Mesenchymal stem cell (in vitro differentiated cells and primary cell): ENCODE data around the gene PFDN1.

Experiments used
- DNase-seq: peaks from one replicate; pipeline ENCODE4 v3.0.0-alpha.2; 2013
- H2AFZ ChIP-seq: one replicate; pipeline ENCODE4 v1.6.1; 2013; ENCODE audit warnings: low read depth, mild to moderate bottlenecking, control low read depth, inconsistent platforms, low read length, moderate library complexity
- H2AK5ac ChIP-seq: 2 replicates; pipeline ENCODE4 v1.6.1; 2013; ENCODE audit warnings: low read length, moderate library complexity, mild to moderate bottlenecking, inconsistent platforms; ENCODE audit not compliant: severe bottlenecking
- H2BK120ac ChIP-seq: one replicate; pipeline ENCODE4 v1.6.1; 2013; ENCODE audit warnings: low read depth, mild to moderate bottlenecking, inconsistent platforms, low read length, moderate library complexity
- H2BK12ac ChIP-seq, 2 experiments: one replicate each; pipeline ENCODE4 v1.6.1; 2013; ENCODE audit warnings: inconsistent platforms in 2 of 2, low read length in 2 of 2, mild to moderate bottlenecking in 2 of 2, moderate library complexity in 2 of 2, control low read depth in 1 of 2
- H2BK15ac ChIP-seq: one replicate; pipeline ENCODE4 v1.6.1; 2013; ENCODE audit warnings: mild to moderate bottlenecking, low read depth, inconsistent platforms; ENCODE audit not compliant: poor library complexity, severe bottlenecking
- H2BK5ac ChIP-seq: 2 replicates; pipeline ENCODE4 v1.6.1; 2013; ENCODE audit warnings: low read depth, mild to moderate bottlenecking, low read length, control low read depth, inconsistent platforms; ENCODE audit not compliant: poor library complexity, severe bottlenecking
- H3K14ac ChIP-seq, 2 experiments: one replicate each; pipeline ENCODE4 v1.6.1; 2013; ENCODE audit warnings: inconsistent platforms in 2 of 2, low read length in 2 of 2, control low read depth in 1 of 2, mild to moderate bottlenecking in 1 of 2, moderate library complexity in 1 of 2
- H3K18ac ChIP-seq, 2 experiments: one replicate each; pipeline ENCODE4 v1.6.1; 2013; ENCODE audit warnings: inconsistent platforms in 2 of 2, low read length in 2 of 2, control low read depth in 1 of 2, low read depth in 1 of 2, mild to moderate bottlenecking in 1 of 2
- H3K23ac ChIP-seq, 2 experiments: one replicate each; pipeline ENCODE4 v1.6.1; 2013; ENCODE audit warnings: inconsistent platforms in 2 of 2, low read length in 2 of 2, mild to moderate bottlenecking in 2 of 2, moderate library complexity in 2 of 2, control low read depth in 1 of 2
- H3K27ac ChIP-seq: 2 replicates; pipeline ENCODE4 v1.5.1; 2013; ENCODE audit warnings: mild to moderate bottlenecking, moderate library complexity, low read length, control low read depth, inconsistent platforms; ENCODE audit not compliant: poor library complexity, severe bottlenecking
- H3K27me3 ChIP-seq, 2 experiments: 2 replicates each; pipeline versions ENCODE4 v1.6.1 to v1.7.0; 2013; ENCODE audit warnings: low read length in 2 of 2, mild to moderate bottlenecking in 2 of 2, moderate library complexity in 2 of 2, control low read depth in 1 of 2, inconsistent platforms in 1 of 2; ENCODE audit not compliant: control insufficient read depth in 1 of 2, insufficient read depth in 1 of 2
- H3K36me3 ChIP-seq, 2 experiments: 2 replicates each; pipeline versions ENCODE4 v1.6.1 to v1.7.0; 2013; ENCODE audit warnings: low read length in 2 of 2, control low read depth in 1 of 2, inconsistent platforms in 1 of 2, low read depth in 1 of 2, mild to moderate bottlenecking in 1 of 2; ENCODE audit not compliant: insufficient read depth in 2 of 2, control insufficient read depth in 1 of 2
- H3K4ac ChIP-seq, 2 experiments: one replicate each; pipeline ENCODE4 v1.6.1; 2013; ENCODE audit warnings: inconsistent platforms in 2 of 2, low read length in 2 of 2, mild to moderate bottlenecking in 2 of 2, moderate library complexity in 2 of 2, control low read depth in 1 of 2, low read depth in 1 of 2
- H3K4me1 ChIP-seq: 2 replicates; pipeline ENCODE4 v1.6.1; 2013; ENCODE audit warnings: low read depth, low read length, control low read depth; ENCODE audit not compliant: control insufficient read depth, insufficient read depth
- H3K4me2 ChIP-seq: 2 replicates; pipeline ENCODE4 v1.6.1; 2013; ENCODE audit warnings: low read length, mild to moderate bottlenecking, inconsistent platforms; ENCODE audit not compliant: poor library complexity, severe bottlenecking
- H3K4me3 ChIP-seq, 2 experiments: 2 replicates each; pipeline versions ENCODE4 v1.5.1 to v1.7.0; 2013; ENCODE audit warnings: low read length in 2 of 2, mild to moderate bottlenecking in 2 of 2, control low read depth in 1 of 2, low read depth in 1 of 2; ENCODE audit not compliant: insufficient read depth in 1 of 2
- H3K79me1 ChIP-seq: replicated peaks from 2 replicates; pipeline ENCODE4 v1.6.1; 2013; ENCODE audit warnings: mild to moderate bottlenecking, control low read depth, low read length, inconsistent platforms; ENCODE audit not compliant: poor library complexity, severe bottlenecking
- H3K9ac ChIP-seq: 2 replicates; pipeline ENCODE4 v1.7.0; 2013; ENCODE audit warnings: mild to moderate bottlenecking, low read length, moderate library complexity
- H3K9me3 ChIP-seq: 2 replicates; pipeline ENCODE4 v1.7.0; 2013; ENCODE audit warnings: mild to moderate bottlenecking, low read length; ENCODE audit not compliant: control insufficient read depth
- H4K8ac ChIP-seq: one replicate; pipeline ENCODE4 v1.6.1; 2013; ENCODE audit warnings: inconsistent platforms, mild to moderate bottlenecking, low read length, moderate library complexity
- H4K91ac ChIP-seq: one replicate; pipeline ENCODE4 v1.6.1; 2013; ENCODE audit warnings: mild to moderate bottlenecking, low read length, inconsistent platforms
- WGBS: methylation state at CpG from one replicate; pipeline ENCODE4 v1.1.7; 2013; ENCODE audit warnings: mixed read lengths; 5-methylcytosine and 5-hydroxymethylcytosine counted together

The PFDN1 gene

DNA sequence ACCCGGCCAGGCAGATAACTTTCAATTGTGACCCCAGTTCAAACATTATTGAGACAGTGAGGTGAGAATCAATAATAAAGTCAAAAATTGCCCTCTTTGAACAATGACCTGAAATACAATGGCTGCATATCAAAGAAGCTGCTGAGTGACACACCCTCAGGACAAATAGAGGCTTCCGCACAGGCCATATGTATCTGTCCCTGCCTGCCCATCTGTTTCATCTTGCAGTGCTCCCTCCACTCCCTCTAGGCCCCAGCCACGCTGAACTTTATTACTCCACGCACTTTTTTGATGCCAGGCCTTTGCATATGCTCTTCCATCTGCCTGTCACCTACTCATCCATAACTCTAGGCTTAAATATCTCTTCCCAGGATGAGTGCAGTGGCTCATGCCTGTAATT, 15.9 kb upstream of the PFDN1 start:
- WGBS, result 98% methylated on average over 4 of the region's 4 CpGs
- H2BK120ac ChIP-seq, result no peak overlapping the region
- DNase-seq, result no peak
- no peak overlapping the region for H3K4me2 ChIP-seq
- no peaks in the 10 kb centered on the region for H3K79me1 ChIP-seq
- H3K36me3 ChIP-seq, result no peaks in the 10 kb centered on the region
- peak overlapping the region; percentile 76 for H2AK5ac ChIP-seq
- no peak overlapping the region for H2BK5ac ChIP-seq
- H3K4ac ChIP-seq, result peak overlapping the region in 1 of 2 experiments; percentile 52
- no peak overlapping the region for H2BK12ac ChIP-seq
- no peak overlapping the region for H3K23ac ChIP-seq
- no peak overlapping the region for H4K8ac ChIP-seq
- no peak overlapping the region for H2BK15ac ChIP-seq
- H3K4me3 ChIP-seq, result no peak overlapping the region
- no peak overlapping the region for H4K91ac ChIP-seq
- no peak overlapping the region for H3K27ac ChIP-seq
- peaks cover 16% of the 10 kb centered on the region for H3K4me1 ChIP-seq
- H3K9me3 ChIP-seq, result no peaks in the 10 kb centered on the region
- H3K18ac ChIP-seq, result no peak overlapping the region
- H3K27me3 ChIP-seq, result no peaks in the 10 kb centered on the region
- no peak overlapping the region for H3K14ac ChIP-seq
- no peak overlapping the region for H3K9ac ChIP-seq
- H2AFZ ChIP-seq, result no peak overlapping the region

DNA sequence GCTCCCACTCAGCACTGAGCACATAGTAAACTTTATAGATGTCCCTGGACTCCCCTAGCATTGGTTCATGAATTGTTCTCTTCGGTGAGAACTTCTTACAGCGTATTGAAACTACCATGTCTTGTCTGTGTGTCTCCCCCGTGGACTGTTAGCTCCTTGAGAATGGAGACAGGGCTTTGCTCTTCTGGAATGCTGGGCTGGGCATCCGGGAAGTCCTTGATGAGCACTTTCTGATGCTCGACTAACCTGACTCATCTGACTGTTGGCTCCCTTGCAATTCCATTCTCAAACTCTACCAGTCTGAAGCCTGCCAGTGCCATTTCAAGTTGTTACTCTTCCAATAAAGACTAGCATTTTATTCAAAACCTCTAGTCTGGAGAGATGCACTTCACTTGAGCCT, 15.0 kb upstream of the PFDN1 start:
- Histone ChIP-seq H3K14ac (no peak overlapping the region), H3K9ac (no peak overlapping the region), H4K8ac (no peak overlapping the region), H3K9me3 (no peaks in the 10 kb centered on the region), H2BK12ac (no peak overlapping the region), H3K27me3 (no peaks in the 10 kb centered on the region), H3K27ac (no peak overlapping the region), H3K79me1 (no peaks in the 10 kb centered on the region), H2BK120ac (no peak overlapping the region), H3K4me1 (peaks cover 11% of the 10 kb centered on the region), H3K23ac (no peak overlapping the region), H3K18ac (no peak overlapping the region), H3K36me3 (no peaks in the 10 kb centered on the region), H2AFZ (no peak overlapping the region), H2AK5ac (no peak overlapping the region), H3K4me3 (no peak overlapping the region), H3K4me2 (no peak overlapping the region), H2BK5ac (no peak overlapping the region), H4K91ac (no peak overlapping the region), H3K4ac (no peak overlapping the region), H2BK15ac (no peak overlapping the region)
- WGBS, result 59% methylated on average over 5 of the region's 5 CpGs
- peak; percentile 40 for DNase-seq

GRCh38 chr5:140312791-140313189, 9.9 kb upstream of the PFDN1 start:
- peak overlapping the region; percentile 78 for H3K9ac ChIP-seq
- no peak overlapping the region for H2BK120ac ChIP-seq
- no peaks in the 10 kb centered on the region for H3K79me1 ChIP-seq
- peak overlapping the region; percentile 46 for H4K8ac ChIP-seq
- H3K4me1 ChIP-seq, result peaks cover 11% of the 10 kb centered on the region
- H2BK5ac ChIP-seq, result no peak overlapping the region
- H2BK15ac ChIP-seq, result no peak overlapping the region
- no peaks in the 10 kb centered on the region for H3K9me3 ChIP-seq
- H4K91ac ChIP-seq, result no peak overlapping the region
- H2BK12ac ChIP-seq, result no peak overlapping the region
- H3K4ac ChIP-seq, result no peak overlapping the region
- H3K36me3 ChIP-seq, result no peaks in the 10 kb centered on the region
- H2AFZ ChIP-seq, result no peak overlapping the region
- no peak for DNase-seq
- H3K27ac ChIP-seq, result peak overlapping the region; percentile 3
- no peak overlapping the region for H3K23ac ChIP-seq
- H3K18ac ChIP-seq, result no peak overlapping the region
- WGBS, result 96% methylated on average over 6 of the region's 7 CpGs
- no peaks in the 10 kb centered on the region for H3K27me3 ChIP-seq
- H2AK5ac ChIP-seq, result peak overlapping the region; percentile 18
- H3K14ac ChIP-seq, result peak overlapping the region in 1 of 2 experiments; percentile 81
- H3K4me2 ChIP-seq, result no peak overlapping the region
- no peak overlapping the region for H3K4me3 ChIP-seq

DNA sequence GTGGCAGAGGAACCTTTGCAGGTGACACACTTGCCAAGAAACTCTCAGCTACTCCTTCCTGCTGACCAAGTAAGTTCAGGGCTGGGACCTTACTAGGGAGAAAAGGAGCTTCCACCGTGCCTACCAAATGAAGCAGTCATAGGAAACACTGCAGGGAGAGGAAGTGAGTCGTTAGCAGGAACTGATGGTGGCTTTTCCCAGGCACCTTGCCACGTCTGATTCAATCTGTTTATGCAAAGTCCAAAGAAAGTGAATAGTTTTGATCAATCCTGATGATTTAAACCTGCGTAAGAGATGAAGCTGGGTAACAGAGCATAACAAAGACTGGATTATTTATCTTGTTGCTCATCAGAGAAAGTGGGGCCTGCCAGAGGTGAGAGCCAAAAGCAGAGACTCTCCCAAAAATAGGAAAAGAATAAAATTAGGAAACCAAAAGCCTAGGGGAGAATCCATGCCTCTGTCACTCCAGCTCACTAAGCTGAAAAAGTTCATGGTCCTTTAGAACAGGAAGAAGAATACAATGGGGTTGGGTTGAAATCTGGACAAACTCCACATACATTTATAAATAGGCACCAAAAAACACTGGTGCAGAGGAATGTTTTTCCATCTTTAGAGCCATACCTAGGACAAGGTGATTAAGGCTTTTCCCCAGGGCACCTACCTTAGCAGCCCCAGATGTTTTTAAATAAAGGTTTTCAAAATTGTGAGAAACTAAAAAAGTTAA, 9.3 kb upstream of the PFDN1 start:
- peak overlapping the region; percentile 66 for H4K8ac ChIP-seq
- peak overlapping the region; percentile 7 to 61 for H2BK12ac ChIP-seq
- peak overlapping the region; percentile 10 for H2AFZ ChIP-seq
- no peak overlapping the region for H3K4ac ChIP-seq
- no peaks in the 10 kb centered on the region for H3K79me1 ChIP-seq
- H2BK15ac ChIP-seq, result no peak overlapping the region
- H3K23ac ChIP-seq, result no peak overlapping the region
- H3K9me3 ChIP-seq, result no peaks in the 10 kb centered on the region
- H3K9ac ChIP-seq, result peak overlapping the region; percentile 78
- no peak overlapping the region for H2AK5ac ChIP-seq
- peaks cover 11% of the 10 kb centered on the region for H3K4me1 ChIP-seq
- no peak overlapping the region for H3K4me2 ChIP-seq
- no peak overlapping the region for H2BK5ac ChIP-seq
- peak overlapping the region; percentile 38 for H3K27ac ChIP-seq
- no peaks in the 10 kb centered on the region for H3K36me3 ChIP-seq
- H4K91ac ChIP-seq, result no peak overlapping the region
- H3K27me3 ChIP-seq, result no peaks in the 10 kb centered on the region
- H3K14ac ChIP-seq, result no peak overlapping the region
- 5% methylated on average over 4 of the region's 4 CpGs for WGBS
- H3K4me3 ChIP-seq, result peak overlapping the region in 1 of 2 experiments; percentile 16
- H3K18ac ChIP-seq, result peak overlapping the region in 1 of 2 experiments; percentile 52
- no peak overlapping the region for H2BK120ac ChIP-seq
- DNase-seq, result peak; percentile 86
